DND-41 (cell line): ENCODE data around the gene NKD1.
A peak's percentile ranks its signal among the peaks of the same experiment; 100 is the strongest.

Experiments used
- ATAC-seq: fragments of 200-7000 bp; cut with Tn5 transposase; 3 replicates; pipeline ENCODE4 v1.9.1; 2021; ENCODE audit warnings: low read depth; ENCODE audit not compliant: insufficient read depth
- DNase-seq: peaks from one replicate; pipeline ENCODE4 v3.0.0-alpha.2; 2020
- H2AFZ ChIP-seq: 2 replicates; pipeline ENCODE4 v1.6.0; 2012; ENCODE audit warnings: low read depth, low read length
- H3K27ac ChIP-seq: 2 replicates; pipeline ENCODE4 v1.5.1; 2012; ENCODE audit warnings: low read length, inconsistent platforms
- H3K27me3 ChIP-seq: fragments of 200-600 bp; sonication (generic); 2 replicates; pipeline ENCODE4 v1.6.0; 2012; ENCODE audit warnings: low read length, mild to moderate bottlenecking, inconsistent platforms; ENCODE audit not compliant: insufficient read depth, poor library complexity
- H3K36me3 ChIP-seq: 2 replicates; pipeline ENCODE4 v1.5.1; 2012; ENCODE audit warnings: low read length, inconsistent platforms; ENCODE audit not compliant: insufficient read depth
- H3K4me1 ChIP-seq: 2 replicates; pipeline ENCODE4 v1.5.1; 2012; ENCODE audit warnings: mild to moderate bottlenecking, low read length; ENCODE audit not compliant: insufficient read depth
- H3K4me2 ChIP-seq: 2 replicates; pipeline ENCODE4 v1.6.0; 2012; ENCODE audit warnings: mild to moderate bottlenecking, moderate library complexity, low read length, inconsistent platforms; ENCODE audit not compliant: insufficient read depth
- H3K4me3 ChIP-seq, 2 experiments: fragments of 200-600 bp in 1 of 2; shearing (Covaris generic) in 1 of 2; 2 replicates each; pipeline ENCODE4 v1.5.1; 2012 to 2016; ENCODE audit warnings: inconsistent platforms in 2 of 2, low read length in 2 of 2, mild to moderate bottlenecking in 2 of 2, low read depth in 1 of 2, moderate library complexity in 1 of 2
- H3K79me2 ChIP-seq: 2 replicates; pipeline ENCODE4 v1.6.0; 2012; ENCODE audit warnings: low read length, inconsistent platforms; ENCODE audit not compliant: insufficient read depth
- H3K9ac ChIP-seq: 2 replicates; pipeline ENCODE4 v1.6.0; 2012; ENCODE audit warnings: low read depth, mild to moderate bottlenecking, inconsistent platforms, low read length, moderate library complexity
- H3K9me3 ChIP-seq: 2 replicates; pipeline ENCODE4 v1.5.1; 2012; ENCODE audit warnings: low read length, moderate library complexity, mild to moderate bottlenecking, inconsistent platforms; ENCODE audit not compliant: insufficient read depth, severe bottlenecking
- H4K20me1 ChIP-seq: 2 replicates; pipeline ENCODE4 v1.6.0; 2012; ENCODE audit warnings: low read length; ENCODE audit not compliant: insufficient read depth
- EZH2 ChIP-seq: IDR thresholded peaks from 3 replicates; pipeline ENCODE4 v1.6.1; 2012; ENCODE audit warnings: borderline replicate concordance, low read depth, mild to moderate bottlenecking, moderate library complexity, low read length, inconsistent platforms; ENCODE audit not compliant: severe bottlenecking
- TF ChIP-seq, protein P1 (sequence below): IDR thresholded peaks from 2 replicates; pipeline ENCODE4 v1.5.1; 2012; ENCODE audit warnings: borderline replicate concordance, low read length, moderate library complexity, mild to moderate bottlenecking; ENCODE audit not compliant: poor library complexity, severe bottlenecking; ENCODE audit errors: extremely low read depth

NKD1 gene

GRCh38 chr16:50680556-50680893, 132.3 kb downstream of the NKD1 start:
- Histone ChIP-seq H3K4me3 (peak overlapping the region; percentile 56 to 78), H3K4me2 (peak overlapping the region; percentile 90), H3K79me2 (peaks cover 18% of the 10 kb centered on the region), H3K9ac (peak overlapping the region; percentile 78), H3K27ac (peak overlapping the region; percentile 88), H2AFZ (peak overlapping the region; percentile 75), H3K4me1 (peaks cover 56% of the 10 kb centered on the region), H3K9me3 (no peaks in the 10 kb centered on the region), H3K36me3 (peaks cover 31% of the 10 kb centered on the region), H3K27me3 (no peaks in the 10 kb centered on the region), H4K20me1 (no peaks in the 10 kb centered on the region)
- DNase-seq: no peak
- no peak for TF ChIP-seq EZH2
- TF ChIP-seq, protein P1, sequence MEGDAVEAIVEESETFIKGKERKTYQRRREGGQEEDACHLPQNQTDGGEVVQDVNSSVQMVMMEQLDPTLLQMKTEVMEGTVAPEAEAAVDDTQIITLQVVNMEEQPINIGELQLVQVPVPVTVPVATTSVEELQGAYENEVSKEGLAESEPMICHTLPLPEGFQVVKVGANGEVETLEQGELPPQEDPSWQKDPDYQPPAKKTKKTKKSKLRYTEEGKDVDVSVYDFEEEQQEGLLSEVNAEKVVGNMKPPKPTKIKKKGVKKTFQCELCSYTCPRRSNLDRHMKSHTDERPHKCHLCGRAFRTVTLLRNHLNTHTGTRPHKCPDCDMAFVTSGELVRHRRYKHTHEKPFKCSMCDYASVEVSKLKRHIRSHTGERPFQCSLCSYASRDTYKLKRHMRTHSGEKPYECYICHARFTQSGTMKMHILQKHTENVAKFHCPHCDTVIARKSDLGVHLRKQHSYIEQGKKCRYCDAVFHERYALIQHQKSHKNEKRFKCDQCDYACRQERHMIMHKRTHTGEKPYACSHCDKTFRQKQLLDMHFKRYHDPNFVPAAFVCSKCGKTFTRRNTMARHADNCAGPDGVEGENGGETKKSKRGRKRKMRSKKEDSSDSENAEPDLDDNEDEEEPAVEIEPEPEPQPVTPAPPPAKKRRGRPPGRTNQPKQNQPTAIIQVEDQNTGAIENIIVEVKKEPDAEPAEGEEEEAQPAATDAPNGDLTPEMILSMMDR: no peak
- no peak for ATAC-seq

DNA sequence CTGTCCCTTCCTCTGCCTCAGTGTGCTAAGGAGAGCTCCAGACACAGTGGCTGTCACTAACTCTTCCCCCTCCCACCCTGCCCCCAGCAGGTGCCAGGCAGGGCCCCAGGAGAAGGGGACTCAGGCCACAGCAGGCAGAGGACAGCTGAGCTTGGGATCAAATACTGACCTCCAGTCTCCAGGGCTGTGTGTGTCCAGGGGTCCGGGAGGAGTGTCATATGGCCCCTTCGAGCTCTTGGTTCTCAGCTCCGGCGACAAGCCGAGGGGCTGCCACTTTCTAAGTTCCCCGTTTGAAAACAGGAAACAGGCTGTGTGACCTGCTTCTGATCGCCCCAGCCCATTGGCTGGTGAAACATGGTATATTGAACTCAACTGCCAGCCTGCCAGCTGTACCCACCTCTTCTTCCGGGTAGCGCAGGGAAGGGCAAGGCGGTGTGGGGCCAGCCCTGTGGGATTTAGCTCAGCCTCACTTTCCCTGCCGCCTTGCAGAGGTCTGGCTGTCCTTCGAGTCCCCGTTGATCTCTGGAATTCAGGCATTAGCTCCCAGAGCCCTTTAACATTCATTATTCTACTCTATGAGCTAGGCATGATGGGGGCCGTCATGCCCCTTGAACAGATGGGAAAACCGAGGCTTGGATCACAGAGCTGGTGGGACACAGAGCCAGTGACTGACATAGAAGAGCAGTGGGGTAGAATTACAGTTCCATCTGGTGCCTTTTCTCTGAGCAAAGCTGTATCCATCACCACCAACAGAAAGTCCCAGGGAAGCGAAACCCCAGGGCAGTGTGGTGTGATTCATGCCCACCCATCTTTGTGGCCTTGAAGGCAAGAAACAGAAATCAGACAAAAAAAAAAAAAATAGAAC, 133.1 kb downstream of the NKD1 start, which contains the start of gene SNX20:
SNX20 (minus strand) TSS at position 292 of the 865 bp plus-strand sequence. CDS start 3,786 bp downstream, outside the sequence.
- H4K20me1 ChIP-seq: no peaks in the 10 kb centered on the region
- peaks cover 60% of the 10 kb centered on the region for H3K4me1 ChIP-seq
- DNase-seq (peak; percentile 84), ATAC-seq (peak; percentile 88)
- no peaks in the 10 kb centered on the region for H3K9me3 ChIP-seq
- H3K4me3 ChIP-seq: peak within 1 kb of the TSS; percentile 56 to 78
- peaks cover 24% of the 10 kb centered on the region for H3K36me3 ChIP-seq
- peak within 1 kb of the TSS; percentile 88 for H3K27ac ChIP-seq
- peak within 1 kb of the TSS; percentile 90 for H3K4me2 ChIP-seq
- peaks cover 18% of the 10 kb centered on the region for H3K79me2 ChIP-seq
- H3K9ac ChIP-seq: peak within 1 kb of the TSS; percentile 78
- no peak for TF ChIP-seq EZH2
- TF ChIP-seq, protein P1: no peak
- H3K27me3 ChIP-seq: no peaks in the 10 kb centered on the region
- H2AFZ ChIP-seq: peak within 1 kb of the TSS; percentile 75

- Histone ChIP-seq H3K27ac (peak overlapping the region; percentile 69), H3K9ac (peak overlapping the region; percentile 14), H3K4me1 (peaks cover 60% of the 10 kb centered on the region), H3K79me2 (peaks cover 18% of the 10 kb centered on the region), H3K4me2 (no peak overlapping the region), H3K4me3 (no peak overlapping the region), H4K20me1 (no peaks in the 10 kb centered on the region), H2AFZ (peak overlapping the region; percentile 46), H3K27me3 (no peaks in the 10 kb centered on the region), H3K9me3 (no peaks in the 10 kb centered on the region), H3K36me3 (peaks cover 7% of the 10 kb centered on the region)
- DNase-seq (peak; percentile 75), ATAC-seq (peak; percentile 64)
- TF ChIP-seq EZH2: no peak
- TF ChIP-seq, protein P1: no peak
These were observed 135.6 kb downstream of the NKD1 start for GRCh38 chr16:50683689-50684374.
